NCI-H82 treated with DMSO at 0.1 percent for 48 hours (cell line): ENCODE measurements around the gene SHISA3.

ENCODE experiments used
- DNase-seq: peaks from one replicate; lab custom pipeline; 2025; ENCODE audit not compliant: unreplicated experiment; lab: John Stamatoyannopoulos, UW

SHISA3 gene

GRCh38 chr4:42442601-42443000, 45.3 kb downstream of the SHISA3 start:
- DNase-seq: no peak

GRCh38 chr4:42445038-42445437, 47.8 kb downstream of the SHISA3 start:
- DNase-seq: no peak

- no peak for DNase-seq
Measured at GRCh38 chr4:42446823-42447222, 49.5 kb downstream of the SHISA3 start.
